ENCODE data around the gene STAMBPL1.
"Not testable (repeated sequence)": the region's sequence is repeated elsewhere in the genome, so short reads cannot be mapped to it uniquely, and the experiment has no call there.

The STAMBPL1 gene

GRCh38 chr10:88879534-88880281 is at the start of gene STAMBPL1:
TSS of gene STAMBPL1 (plus strand) at chr10:88880245. CDS start at chr10:88901709, 21,464 bp downstream.
- DNase-seq, result no peak

GRCh38 chr10:88830643-88831268 is 49.3 kb upstream of the STAMBPL1 start:
- DNase-seq, result no peak

GRCh38 chr10:88831709-88832108 is 48.3 kb upstream of the STAMBPL1 start:
- DNase-seq, result no peak

- DNase-seq, result no peak
Measured at GRCh38 chr10:88832376-88832775, 47.7 kb upstream of the STAMBPL1 start.

- DNase-seq, result no peak
Measured at GRCh38 chr10:88833156-88833555, 46.9 kb upstream of the STAMBPL1 start.

GRCh38 chr10:88833723-88834122 is 46.3 kb upstream of the STAMBPL1 start:
- DNase-seq, result no peak

- DNase-seq, result peak; percentile 77
Measured at GRCh38 chr10:88835096-88835909, 44.7 kb upstream of the STAMBPL1 start.

GRCh38 chr10:88835910-88836221 is 44.2 kb upstream of the STAMBPL1 start:
- no peak for DNase-seq

GRCh38 chr10:88837632-88838031 is 42.4 kb upstream of the STAMBPL1 start:
- DNase-seq, result not testable (repeated sequence)

GRCh38 chr10:88838766-88839350 is 41.2 kb upstream of the STAMBPL1 start:
- no peak for DNase-seq

GRCh38 chr10:88840104-88840503 is 39.9 kb upstream of the STAMBPL1 start:
- DNase-seq, result no peak

GRCh38 chr10:88840881-88841280 is 39.2 kb upstream of the STAMBPL1 start:
- DNase-seq, result no peak

- no peak for DNase-seq
Measured at GRCh38 chr10:88841316-88842111, 38.5 kb upstream of the STAMBPL1 start.

GRCh38 chr10:88843171-88843570 is 36.9 kb upstream of the STAMBPL1 start:
- no peak for DNase-seq

GRCh38 chr10:88848499-88848898 is 31.5 kb upstream of the STAMBPL1 start:
- peak; percentile 21 for DNase-seq

- DNase-seq, result peak; percentile 17
Measured at GRCh38 chr10:88849234-88849633, 30.8 kb upstream of the STAMBPL1 start.

GRCh38 chr10:88850712-88851111 is 29.3 kb upstream of the STAMBPL1 start:
- DNase-seq, result no peak

- DNase-seq, result peak; percentile 9
Measured at GRCh38 chr10:88851706-88852105, 28.3 kb upstream of the STAMBPL1 start, which contains the start of gene ANKRD22. TSS of gene ANKRD22 (minus strand) at chr10:88851844. CDS start at chr10:88851607, 237 bp downstream.

- no peak for DNase-seq
Measured at GRCh38 chr10:88852327-88852726, 27.7 kb upstream of the STAMBPL1 start.

GRCh38 chr10:88853155-88853881 is 26.7 kb upstream of the STAMBPL1 start:
- no peak for DNase-seq

GRCh38 chr10:88854684-88855083 is 25.4 kb upstream of the STAMBPL1 start:
- DNase-seq, result no peak

- DNase-seq, result no peak
Measured at GRCh38 chr10:88857831-88858230, 22.2 kb upstream of the STAMBPL1 start.

All from amniotic stem cell (primary cell).